Osteocyte (in vitro differentiated cells): ENCODE results near the gene PIGN. TPM values are rescaled to one million over a fixed set of nuclear protein-coding genes. Genes with fewer than 3 reads are reported as not detected.

Experiments used
- DNase-seq: peaks from one replicate; pipeline ENCODE4 v3.0.0; 2021; ENCODE audit warnings: mixed read lengths; ENCODE audit not compliant: unreplicated experiment; ENCODE audit errors: extremely low spot score
- H3K27ac Mint-ChIP-seq: one replicate; pipeline ENCODE4 v1.8.0; 2021; ENCODE audit warnings: mild to moderate bottlenecking, mixed read lengths; ENCODE audit not compliant: unreplicated experiment
- H3K27me3 Mint-ChIP-seq: one replicate; pipeline ENCODE4 v1.8.0; 2021; ENCODE audit warnings: mixed read lengths; ENCODE audit not compliant: unreplicated experiment
- H3K36me3 Mint-ChIP-seq: one replicate; pipeline ENCODE4 v1.8.0; 2021; ENCODE audit warnings: mixed read lengths; ENCODE audit not compliant: unreplicated experiment
- H3K4me1 Mint-ChIP-seq: one replicate; pipeline ENCODE4 v1.8.0; 2021; ENCODE audit warnings: mixed read lengths; ENCODE audit not compliant: unreplicated experiment
- H3K4me3 Mint-ChIP-seq: one replicate; pipeline ENCODE4 v1.8.0; 2021; ENCODE audit warnings: mild to moderate bottlenecking, moderate library complexity, mixed read lengths; ENCODE audit not compliant: unreplicated experiment
- H3K9me3 Mint-ChIP-seq: one replicate; pipeline ENCODE4 v1.8.0; 2021; ENCODE audit warnings: mixed read lengths; ENCODE audit not compliant: unreplicated experiment
- total RNA-seq: library from RNA; stranded (reverse); gene quantifications from 2 replicates; pipeline ENCODE4 v1.2.1, GENCODE V29; 2021
- TF ChIP-seq, protein P1 (sequence below): fragments of 200-600 bp; sonication (generic); IDR thresholded peaks from 2 replicates; pipeline ENCODE4 v1.5.0; 2021; ENCODE audit warnings: antibody characterized with exemption, mild to moderate bottlenecking, moderate library complexity

The PIGN gene
- total RNA-seq, 1 donor from 2014 or later, result 39.2 TPM

DNA sequence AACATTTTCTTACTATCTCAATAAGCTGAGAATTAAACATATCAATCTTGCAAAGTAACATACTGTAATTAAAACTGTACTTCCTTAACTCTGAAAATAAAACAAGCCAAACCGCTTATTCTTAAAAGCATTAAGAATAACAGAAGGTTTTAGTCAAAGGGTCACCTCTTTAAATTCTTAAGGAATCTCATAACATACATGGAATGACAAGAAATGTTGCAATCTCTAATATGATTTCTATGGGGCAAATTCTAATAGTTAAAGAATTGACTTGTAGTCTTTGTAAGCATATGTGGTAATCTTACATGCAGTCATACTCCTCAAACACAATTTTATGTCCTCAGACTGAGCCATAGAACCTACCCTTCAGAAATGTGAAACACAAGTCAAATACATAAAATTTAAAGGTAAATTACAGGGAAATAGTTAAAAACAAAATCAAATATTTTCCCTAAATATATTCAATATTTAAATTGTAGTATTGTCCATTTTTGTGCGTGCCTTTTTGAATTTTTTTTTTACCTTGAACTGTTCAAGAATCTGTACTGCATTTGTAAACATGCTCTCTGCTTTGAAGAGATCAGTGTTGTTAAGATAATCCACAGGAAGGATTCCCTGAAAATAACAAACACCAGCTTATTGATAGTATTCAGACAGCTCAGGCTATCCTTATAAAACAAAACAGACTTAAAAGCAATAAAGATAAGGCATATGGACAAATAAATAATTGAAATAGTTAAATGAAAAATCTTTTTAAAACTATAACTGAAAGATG, 48.2 kb downstream of the PIGN start:
- DNase-seq, result no peak
- Mint-ChIP-seq H3K9me3 (no peaks in the 10 kb centered on the region), H3K4me1 (peaks cover 10% of the 10 kb centered on the region), H3K36me3 (peaks cover 17% of the 10 kb centered on the region), H3K27me3 (no peaks in the 10 kb centered on the region), H3K4me3 (no peak overlapping the region), H3K27ac (no peak overlapping the region)
- TF ChIP-seq, protein P1, sequence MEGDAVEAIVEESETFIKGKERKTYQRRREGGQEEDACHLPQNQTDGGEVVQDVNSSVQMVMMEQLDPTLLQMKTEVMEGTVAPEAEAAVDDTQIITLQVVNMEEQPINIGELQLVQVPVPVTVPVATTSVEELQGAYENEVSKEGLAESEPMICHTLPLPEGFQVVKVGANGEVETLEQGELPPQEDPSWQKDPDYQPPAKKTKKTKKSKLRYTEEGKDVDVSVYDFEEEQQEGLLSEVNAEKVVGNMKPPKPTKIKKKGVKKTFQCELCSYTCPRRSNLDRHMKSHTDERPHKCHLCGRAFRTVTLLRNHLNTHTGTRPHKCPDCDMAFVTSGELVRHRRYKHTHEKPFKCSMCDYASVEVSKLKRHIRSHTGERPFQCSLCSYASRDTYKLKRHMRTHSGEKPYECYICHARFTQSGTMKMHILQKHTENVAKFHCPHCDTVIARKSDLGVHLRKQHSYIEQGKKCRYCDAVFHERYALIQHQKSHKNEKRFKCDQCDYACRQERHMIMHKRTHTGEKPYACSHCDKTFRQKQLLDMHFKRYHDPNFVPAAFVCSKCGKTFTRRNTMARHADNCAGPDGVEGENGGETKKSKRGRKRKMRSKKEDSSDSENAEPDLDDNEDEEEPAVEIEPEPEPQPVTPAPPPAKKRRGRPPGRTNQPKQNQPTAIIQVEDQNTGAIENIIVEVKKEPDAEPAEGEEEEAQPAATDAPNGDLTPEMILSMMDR, result no peak

DNA sequence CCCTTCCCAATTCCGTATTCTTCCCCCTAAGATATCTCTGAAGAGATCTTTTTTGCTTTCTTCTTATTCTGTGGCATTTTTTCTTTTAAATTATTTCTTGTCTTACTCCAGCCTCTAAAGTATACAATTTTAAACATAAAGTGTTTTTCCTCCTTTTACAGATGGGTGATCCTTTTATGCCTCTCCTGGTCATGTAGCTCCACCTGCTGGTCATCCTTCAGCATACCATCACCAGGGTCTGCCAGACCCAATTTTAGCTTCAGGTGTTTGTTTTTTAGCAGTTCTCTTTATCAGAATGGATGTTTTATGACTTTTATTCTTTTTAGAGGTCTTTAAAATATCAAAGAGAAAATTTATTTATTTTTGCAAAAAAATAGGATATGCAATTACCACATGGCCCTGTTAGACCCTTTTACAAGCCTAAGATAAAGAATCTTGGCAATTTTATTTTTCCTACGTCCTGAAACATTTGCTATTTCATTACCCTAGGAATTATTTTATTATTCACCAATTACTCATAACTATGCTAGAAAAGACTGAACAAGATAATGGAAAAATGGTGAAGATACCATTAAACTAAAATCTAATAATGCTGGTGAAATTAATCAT, 55.5 kb downstream of the PIGN start:
- DNase-seq, result no peak
- Mint-ChIP-seq H3K36me3 (peaks cover 2% of the 10 kb centered on the region), H3K4me1 (peaks cover 29% of the 10 kb centered on the region), H3K9me3 (no peaks in the 10 kb centered on the region), H3K4me3 (no peak overlapping the region), H3K27ac (peak overlapping the region; percentile 63), H3K27me3 (no peaks in the 10 kb centered on the region)
- TF ChIP-seq, protein P1, result peak; percentile 97

DNA sequence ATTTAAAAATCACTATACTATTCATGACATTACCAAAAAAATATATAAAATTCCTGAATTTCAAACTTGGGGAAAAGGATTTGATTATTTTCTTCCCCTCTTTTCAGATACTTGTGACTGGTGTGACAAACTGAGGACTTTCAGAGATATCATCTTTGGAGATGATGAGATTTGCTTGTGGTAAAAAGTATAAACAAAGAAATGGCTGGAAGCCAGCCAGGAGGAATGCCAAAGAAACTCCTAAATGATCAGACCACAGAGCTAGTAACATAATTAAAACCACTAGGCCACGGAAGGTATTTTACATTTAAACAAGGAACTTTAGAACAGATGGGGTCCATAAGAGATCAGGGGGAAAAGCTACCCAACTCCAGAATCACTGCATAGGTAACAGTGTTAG, 58.7 kb downstream of the PIGN start:
- Mint-ChIP-seq H3K4me1 (peaks cover 29% of the 10 kb centered on the region), H3K27ac (no peak overlapping the region), H3K36me3 (peaks cover 3% of the 10 kb centered on the region), H3K9me3 (no peaks in the 10 kb centered on the region), H3K4me3 (no peak overlapping the region), H3K27me3 (no peaks in the 10 kb centered on the region)
- no peak for DNase-seq
- TF ChIP-seq, protein P1, result no peak

DNA sequence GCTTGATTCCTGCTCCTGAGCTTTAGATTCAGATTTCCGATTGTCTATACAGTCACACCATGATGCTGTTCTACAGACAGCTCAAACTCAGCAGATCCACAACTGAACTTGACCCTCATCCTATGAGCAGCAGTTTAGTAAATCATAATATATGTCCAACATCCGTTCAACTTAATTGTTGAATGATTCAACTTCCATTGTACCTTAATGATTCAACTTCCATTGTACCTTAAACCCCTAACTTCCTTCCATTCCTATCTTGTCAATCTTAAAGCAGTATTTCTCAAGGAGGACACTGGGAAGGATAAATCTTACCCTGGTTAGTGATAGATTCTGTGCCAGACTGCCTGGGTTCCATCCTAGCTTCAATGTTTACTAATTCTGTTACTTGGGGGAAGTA, 60.1 kb downstream of the PIGN start:
- no peak for DNase-seq
- TF ChIP-seq, protein P1, result no peak
- H3K9me3 Mint-ChIP-seq, result peaks cover under 1% of the 10 kb centered on the region
- H3K27me3 Mint-ChIP-seq, result no peaks in the 10 kb centered on the region
- peaks cover 4% of the 10 kb centered on the region for H3K36me3 Mint-ChIP-seq
- H3K4me3 Mint-ChIP-seq, result no peak overlapping the region
- H3K27ac Mint-ChIP-seq, result no peak overlapping the region
- peaks cover 29% of the 10 kb centered on the region for H3K4me1 Mint-ChIP-seq

DNA sequence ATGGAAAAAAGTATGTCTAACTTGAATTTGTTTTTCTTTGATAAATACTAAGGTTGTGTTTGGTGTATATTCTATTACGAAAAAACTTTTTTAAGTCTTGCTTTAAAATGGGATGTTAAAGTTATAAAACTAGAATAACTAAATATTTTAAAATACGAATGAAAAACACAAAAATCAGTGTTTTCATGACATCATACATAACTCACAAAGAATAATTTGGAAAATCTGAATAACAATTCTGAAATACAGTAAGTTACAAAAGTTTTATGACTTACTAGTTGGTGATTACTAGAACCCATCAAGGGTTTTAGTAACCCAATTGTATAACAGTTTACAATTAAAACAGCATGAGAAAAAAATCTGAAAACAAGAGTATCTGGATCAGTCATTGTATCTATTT, 61.2 kb downstream of the PIGN start:
- H3K4me1 Mint-ChIP-seq, result peaks cover 25% of the 10 kb centered on the region
- H3K36me3 Mint-ChIP-seq, result peaks cover 7% of the 10 kb centered on the region
- peaks cover 4% of the 10 kb centered on the region for H3K9me3 Mint-ChIP-seq
- DNase-seq, result no peak
- H3K27me3 Mint-ChIP-seq, result no peaks in the 10 kb centered on the region
- TF ChIP-seq, protein P1, result no peak
- H3K27ac Mint-ChIP-seq, result no peak overlapping the region
- no peak overlapping the region for H3K4me3 Mint-ChIP-seq
